ENCODE data around the gene MUL1. TPM values are rescaled to one million over a fixed set of nuclear protein-coding genes. Genes with fewer than 3 reads are reported as not detected.

Gene MUL1
- polyA plus RNA-seq, 2 of the 4 experiments (the other 2 are of a cell fraction) = 20.0 to 24.5 TPM

DNA sequence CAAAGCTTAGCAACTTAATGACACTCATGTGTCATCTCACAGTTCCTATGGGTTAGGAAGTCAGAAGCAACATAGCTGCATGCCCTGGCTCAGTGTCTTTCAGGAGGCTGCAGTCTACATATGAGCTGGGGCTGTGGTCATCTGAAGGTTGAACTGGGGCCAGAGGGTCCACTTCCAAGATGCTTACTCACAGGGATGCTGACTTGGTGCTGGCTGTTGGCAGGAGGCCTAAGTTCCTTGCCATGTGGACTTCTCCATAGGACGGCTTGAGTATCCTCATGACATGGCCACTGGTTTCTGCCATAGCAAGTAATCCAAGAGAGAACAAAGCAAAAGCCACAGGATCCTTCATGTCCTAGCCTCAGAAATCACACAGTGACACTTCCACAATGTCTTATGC lies 32.3 kb upstream of the MUL1 start:
- Histone ChIP-seq H3K4me1 (peaks cover 16% of the 10 kb centered on the region), H3K27ac (no peak overlapping the region), H3K4me2 (no peak overlapping the region), H3K9me3 (no peaks in the 10 kb centered on the region), H3K4me3 (no peak overlapping the region)
- no peak for ATAC-seq
- ChIA-PET POLR2A (no interaction called here), CTCF (no interaction called here)
- WGBS (ENCODE audit: missing lambda C conversion rate) = 90% methylated on average over 1 of the region's 1 CpG
- TF ChIP-seq PBX3 (IDR thresholded peaks at IDR 0.05) (no peak), HEYL (CRISPR knock-in tag; IDR thresholded peaks at IDR 0.05) (no peak), MAFK (IDR thresholded peaks at IDR 0.05; ENCODE audit: partially characterized antibody) (no peak)
- DNase-seq (ENCODE audit: low read depth in 1 of 2, low spot score in 1 of 2) = no peak
- FAIRE-seq = no peak

- DNase-seq (ENCODE audit: low read depth in 1 of 2, low spot score in 1 of 2) (peak in 1 of 2 experiments; percentile 13), FAIRE-seq (no peak), ATAC-seq (no peak)
- H3K4me2 ChIP-seq = 0 out of 3 replicates have a peak overlapping the region, but pooled peaks have one; percentile 17
- H3K9me3 ChIP-seq = no peaks in the 10 kb centered on the region
- ChIA-PET CTCF (interaction anchor here (1.4 kb wide), 1 partner anchor 37 kb away, joined by 6 read pairs; no protein-coding TSS in a partner anchor), POLR2A (interaction anchor here (1.6 kb wide), 1 partner anchor 95 kb away, joined by 5 read pairs; the partner anchor contains the start of gene PINK1)
- H3K27ac ChIP-seq = no peak overlapping the region
- no peak overlapping the region for H3K4me3 ChIP-seq
- TF ChIP-seq NR3C1 (IDR thresholded peaks at IDR 0.05) (no peak), E2F6 (IDR thresholded peaks at IDR 0.05; ENCODE audit: borderline replicate concordance, low read depth) (no peak), GATA3 (IDR thresholded peaks at IDR 0.05; ENCODE audit: borderline replicate concordance) (0 out of 2 replicates have a peak, but pooled peaks have one; percentile 38), ZFP36 (IDR thresholded peaks at IDR 0.05; ENCODE audit: borderline replicate concordance, partially characterized antibody) (no peak), FOSB (CRISPR knock-in tag; IDR thresholded peaks at IDR 0.05) (no peak)
- TF ChIP-seq, protein P1, sequence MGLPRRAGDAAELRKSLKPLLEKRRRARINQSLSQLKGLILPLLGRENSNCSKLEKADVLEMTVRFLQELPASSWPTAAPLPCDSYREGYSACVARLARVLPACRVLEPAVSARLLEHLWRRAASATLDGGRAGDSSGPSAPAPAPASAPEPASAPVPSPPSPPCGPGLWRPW (IDR thresholded peaks at IDR 0.05) = no peak
- 48% methylated on average over 3 of the region's 3 CpGs for WGBS (ENCODE audit: missing lambda C conversion rate)
- H3K4me1 ChIP-seq = peaks cover 16% of the 10 kb centered on the region
Observed at GRCh38 chr1:20538760-20539551, 31.0 kb upstream of the MUL1 start.

GRCh38 chr1:20538227-20538626 lies 30.3 kb upstream of the MUL1 start:
- no peak overlapping the region for H3K4me2 ChIP-seq
- no peak overlapping the region for H3K4me3 ChIP-seq
- FAIRE-seq (no peak), DNase-seq (ENCODE audit: low read depth in 1 of 2, low spot score in 1 of 2) (no peak), ATAC-seq (no peak)
- TF ChIP-seq MAX (IDR thresholded peaks at IDR 0.05) = no peak
- TF ChIP-seq, protein P2, sequence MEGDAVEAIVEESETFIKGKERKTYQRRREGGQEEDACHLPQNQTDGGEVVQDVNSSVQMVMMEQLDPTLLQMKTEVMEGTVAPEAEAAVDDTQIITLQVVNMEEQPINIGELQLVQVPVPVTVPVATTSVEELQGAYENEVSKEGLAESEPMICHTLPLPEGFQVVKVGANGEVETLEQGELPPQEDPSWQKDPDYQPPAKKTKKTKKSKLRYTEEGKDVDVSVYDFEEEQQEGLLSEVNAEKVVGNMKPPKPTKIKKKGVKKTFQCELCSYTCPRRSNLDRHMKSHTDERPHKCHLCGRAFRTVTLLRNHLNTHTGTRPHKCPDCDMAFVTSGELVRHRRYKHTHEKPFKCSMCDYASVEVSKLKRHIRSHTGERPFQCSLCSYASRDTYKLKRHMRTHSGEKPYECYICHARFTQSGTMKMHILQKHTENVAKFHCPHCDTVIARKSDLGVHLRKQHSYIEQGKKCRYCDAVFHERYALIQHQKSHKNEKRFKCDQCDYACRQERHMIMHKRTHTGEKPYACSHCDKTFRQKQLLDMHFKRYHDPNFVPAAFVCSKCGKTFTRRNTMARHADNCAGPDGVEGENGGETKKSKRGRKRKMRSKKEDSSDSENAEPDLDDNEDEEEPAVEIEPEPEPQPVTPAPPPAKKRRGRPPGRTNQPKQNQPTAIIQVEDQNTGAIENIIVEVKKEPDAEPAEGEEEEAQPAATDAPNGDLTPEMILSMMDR (IDR thresholded peaks at IDR 0.05) = no peak
- CTCF ChIA-PET = interaction anchor here (1.4 kb wide), 1 partner anchor 37 kb away, joined by 6 read pairs; no protein-coding TSS in a partner anchor
- POLR2A ChIA-PET = interaction anchor here (1.6 kb wide), 1 partner anchor 95 kb away, joined by 5 read pairs; the partner anchor contains the start of gene PINK1
- no peak overlapping the region for H3K27ac ChIP-seq
- H3K4me1 ChIP-seq = peaks cover 16% of the 10 kb centered on the region
- H3K9me3 ChIP-seq = no peaks in the 10 kb centered on the region
- WGBS (ENCODE audit: missing lambda C conversion rate) = 23% methylated on average over 2 of the region's 2 CpGs

DNA sequence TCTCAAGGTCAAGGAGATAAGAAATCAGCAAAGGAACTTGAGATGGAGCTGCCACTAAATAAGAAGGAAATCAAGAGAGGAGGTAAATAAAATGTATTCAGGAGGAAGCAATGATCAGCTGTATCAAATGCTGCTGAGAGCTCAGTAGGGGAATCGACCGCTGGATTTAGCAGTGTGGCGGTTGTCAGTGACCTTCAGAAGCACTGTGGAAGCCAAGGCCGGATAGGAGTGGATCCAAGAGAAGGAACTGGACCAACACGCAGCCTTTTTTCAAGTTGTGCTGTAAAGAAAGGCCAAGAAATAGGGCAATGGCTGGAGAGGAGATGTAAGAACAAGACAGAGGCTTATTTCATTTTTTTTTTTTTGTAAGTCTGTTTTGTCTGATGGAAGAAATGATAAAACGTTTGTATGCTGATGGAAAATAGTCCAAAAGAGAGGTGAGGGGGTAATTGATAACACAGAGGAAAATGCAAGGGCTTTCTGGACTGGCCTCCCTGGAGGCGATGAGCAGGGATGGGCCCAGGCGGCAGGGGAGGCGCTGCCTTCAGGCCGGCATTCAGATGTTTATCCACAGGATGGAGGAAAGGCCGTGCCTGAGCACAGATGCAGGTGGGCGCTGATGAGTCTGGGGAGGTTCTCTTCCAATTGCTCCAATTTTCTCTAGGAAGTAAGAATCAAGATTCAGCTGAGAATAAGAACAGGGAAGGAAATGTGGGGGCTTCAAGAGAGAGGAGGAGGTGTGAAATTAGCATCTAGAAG lies 26.9 kb upstream of the MUL1 start:
- H3K4me1 ChIP-seq = peaks cover 23% of the 10 kb centered on the region
- CTCF ChIA-PET = interaction anchor here (1.1 to 2.0 kb wide), 6 partner anchors 12 to 111 kb away, joined by 3 to 6 read pairs (median 4); partner anchors contain the start of gene PINK1
- TF ChIP-seq ZC3H11A (IDR thresholded peaks at IDR 0.05) (no peak), JUN (IDR thresholded peaks at IDR 0.05) (no peak), ZNF302 (CRISPR knock-in tag; IDR thresholded peaks at IDR 0.05) (no peak), ESRRA (IDR thresholded peaks at IDR 0.05; ENCODE audit: borderline replicate concordance, low read length) (no peak), CEBPB (IDR thresholded peaks at IDR 0.05) (no peak), SMC3 (IDR thresholded peaks at IDR 0.05) (no peak), NR3C1 (IDR thresholded peaks at IDR 0.05) (no peak), FOSB (CRISPR knock-in tag; IDR thresholded peaks at IDR 0.05) (no peak), MAFK (IDR thresholded peaks at IDR 0.05; ENCODE audit: partially characterized antibody) (no peak), FOXS1 (CRISPR knock-in tag; IDR thresholded peaks at IDR 0.05) (no peak), CBX2 (IDR thresholded peaks at IDR 0.05; ENCODE audit: borderline replicate concordance, low read depth) (no peak), POLR2AphosphoS2 (conservative IDR thresholded peaks at IDR 0.05; ENCODE audit: low read length) (no peak)
- no peak overlapping the region for H3K4me2 ChIP-seq
- FAIRE-seq (no peak), DNase-seq (ENCODE audit: low read depth in 1 of 2, low spot score in 1 of 2) (no peak), ATAC-seq (no peak)
- H3K4me3 ChIP-seq = no peak overlapping the region
- H3K9me3 ChIP-seq = no peaks in the 10 kb centered on the region
- POLR2A ChIA-PET = no interaction called here
- WGBS (ENCODE audit: missing lambda C conversion rate) = 76% methylated on average over 12 of the region's 12 CpGs
- no peak overlapping the region for H3K27ac ChIP-seq

All from A549 (cell line).